BJ (cell line): Measurements from ENCODE around the gene GIGYF2. TPM values are rescaled to one million over a fixed set of nuclear protein-coding genes. Genes with fewer than 3 reads are reported as not detected.
"Not testable (repeated sequence)": the region's sequence is repeated elsewhere in the genome, so short reads cannot be mapped to it uniquely, and the experiment has no call there.

Experiments
- CTCF ChIA-PET: fragments of 350-600 bp; formaldehyde crosslinking; extraction: SDS; loops from one replicate; lab custom pipeline; 2021; ENCODE audit warnings: antibody characterized with exemption, inconsistent platforms; lab: Yijun Ruan, JAX
- POLR2A ChIA-PET: fragments of 300-600 bp; sonication (Branson Sonifier 250); formaldehyde crosslinking; extraction: SDS; loops from one replicate; lab custom pipeline; 2021; ENCODE audit warnings: antibody characterized with exemption; lab: Charles Lee
- DNase-seq: peaks from one replicate; pipeline ENCODE4 v3.0.0-alpha.2; 2011; ENCODE audit warnings: low read depth
- H3K27me3 ChIP-seq: 2 replicates; pipeline ENCODE4 v1.6.0; 2011; ENCODE audit warnings: low read length; ENCODE audit not compliant: control insufficient read depth, insufficient read depth
- H3K36me3 ChIP-seq: 2 replicates; pipeline ENCODE4 v1.5.1; 2011; ENCODE audit warnings: low read length; ENCODE audit not compliant: control insufficient read depth, insufficient read depth
- H3K4me3 ChIP-seq: 2 replicates; pipeline ENCODE4 v1.5.1; 2011; ENCODE audit warnings: low read depth, mild to moderate bottlenecking, control low read depth, low read length
- polyA plus RNA-seq: library from polyadenylated mRNA; depleted of rRNA; stranded (reverse); fragments of >200 nt; gene quantifications from 2 replicates; pipeline ENCODE4 v1.2.3, GENCODE V29; 2011
- TF ChIP-seq, protein P1 (sequence below): IDR thresholded peaks from 2 replicates; pipeline ENCODE4 v1.5.1; 2011; ENCODE audit warnings: low read depth, mild to moderate bottlenecking, control low read depth, inconsistent platforms, low read length, moderate library complexity; ENCODE audit not compliant: insufficient read depth

GIGYF2 gene
- polyA plus RNA-seq, 1 experiment = 28.0 TPM

DNA sequence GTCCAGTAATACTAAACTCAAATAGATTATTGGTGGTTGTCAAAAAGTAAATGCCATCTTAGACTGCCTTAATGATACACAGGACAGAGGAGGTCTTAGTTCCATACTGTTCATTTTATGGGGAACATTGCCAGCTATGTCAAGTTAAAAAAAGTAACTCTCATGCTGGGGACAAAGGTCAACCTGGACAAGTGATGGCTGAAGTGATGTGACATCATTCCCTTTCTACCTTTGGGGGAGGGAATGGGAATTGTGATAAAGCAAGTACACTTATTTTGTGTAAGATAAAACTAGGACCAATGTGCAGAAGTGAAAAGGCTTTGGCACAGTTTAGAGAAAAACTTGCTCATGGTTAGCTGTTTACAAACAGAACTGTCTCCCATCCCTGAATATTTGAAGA lies 148.9 kb downstream of the GIGYF2 start:
- Histone ChIP-seq H3K27me3 (no peaks in the 10 kb centered on the region), H3K36me3 (peaks cover 19% of the 10 kb centered on the region), H3K4me3 (no peak overlapping the region)
- TF ChIP-seq, protein P1, sequence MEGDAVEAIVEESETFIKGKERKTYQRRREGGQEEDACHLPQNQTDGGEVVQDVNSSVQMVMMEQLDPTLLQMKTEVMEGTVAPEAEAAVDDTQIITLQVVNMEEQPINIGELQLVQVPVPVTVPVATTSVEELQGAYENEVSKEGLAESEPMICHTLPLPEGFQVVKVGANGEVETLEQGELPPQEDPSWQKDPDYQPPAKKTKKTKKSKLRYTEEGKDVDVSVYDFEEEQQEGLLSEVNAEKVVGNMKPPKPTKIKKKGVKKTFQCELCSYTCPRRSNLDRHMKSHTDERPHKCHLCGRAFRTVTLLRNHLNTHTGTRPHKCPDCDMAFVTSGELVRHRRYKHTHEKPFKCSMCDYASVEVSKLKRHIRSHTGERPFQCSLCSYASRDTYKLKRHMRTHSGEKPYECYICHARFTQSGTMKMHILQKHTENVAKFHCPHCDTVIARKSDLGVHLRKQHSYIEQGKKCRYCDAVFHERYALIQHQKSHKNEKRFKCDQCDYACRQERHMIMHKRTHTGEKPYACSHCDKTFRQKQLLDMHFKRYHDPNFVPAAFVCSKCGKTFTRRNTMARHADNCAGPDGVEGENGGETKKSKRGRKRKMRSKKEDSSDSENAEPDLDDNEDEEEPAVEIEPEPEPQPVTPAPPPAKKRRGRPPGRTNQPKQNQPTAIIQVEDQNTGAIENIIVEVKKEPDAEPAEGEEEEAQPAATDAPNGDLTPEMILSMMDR = no peak
- CTCF ChIA-PET = no interaction called here
- POLR2A ChIA-PET = no interaction called here
- DNase-seq = no peak

DNA sequence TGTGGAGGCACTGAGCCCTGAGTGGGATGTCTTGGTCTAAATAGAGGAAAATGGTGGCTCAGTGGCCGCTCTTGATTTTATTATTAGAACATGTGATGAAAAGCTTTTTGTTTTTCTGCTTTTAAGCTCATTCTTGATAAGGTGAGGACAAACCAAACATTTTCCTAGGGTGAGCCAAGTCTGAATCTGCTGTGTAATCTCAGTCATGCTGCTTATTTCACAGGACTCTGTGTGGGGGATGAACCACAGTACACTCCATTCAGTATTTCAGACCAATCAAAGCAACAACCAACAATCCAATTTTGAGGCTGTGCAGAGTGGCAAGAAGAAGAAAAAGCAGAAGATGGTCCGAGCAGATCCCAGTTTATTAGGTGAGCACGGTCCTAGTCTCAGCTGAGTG lies 152.9 kb downstream of the GIGYF2 start:
- TF ChIP-seq, protein P1 = no peak
- peaks cover 13% of the 10 kb centered on the region for H3K36me3 ChIP-seq
- ChIA-PET POLR2A (no interaction called here), CTCF (interaction anchor here (0.9 to 1.1 kb wide), 2 partner anchors 11 to 237 kb away, joined by 3 to 4 read pairs; no protein-coding TSS in a partner anchor)
- DNase-seq = no peak
- H3K27me3 ChIP-seq = no peaks in the 10 kb centered on the region
- H3K4me3 ChIP-seq = no peak overlapping the region

DNA sequence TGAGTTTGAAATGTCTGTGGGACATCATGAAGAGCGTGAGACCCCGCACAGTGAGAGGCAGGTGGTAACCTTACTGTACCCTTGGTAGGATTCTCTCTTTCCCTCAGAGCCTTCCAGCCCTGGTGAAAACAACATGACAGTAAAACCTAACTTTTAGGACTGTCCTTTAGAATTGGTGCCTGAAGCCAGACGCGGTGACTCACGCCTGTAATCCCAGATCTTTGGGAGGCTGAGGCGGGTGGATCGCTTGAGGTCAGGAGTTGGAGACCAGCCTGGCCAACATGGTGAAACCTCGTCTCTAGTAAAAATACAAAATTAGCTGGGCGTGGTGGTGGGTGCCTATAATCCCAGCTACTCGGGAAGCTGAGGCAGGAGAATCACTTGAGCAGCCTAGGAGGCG lies 154.9 kb downstream of the GIGYF2 start:
- DNase-seq, H3K27me3 ChIP-seq, POLR2A ChIA-PET, H3K4me3 ChIP-seq: not testable (repeated sequence)
- CTCF ChIA-PET = interaction anchor here (1.1 to 3.5 kb wide), 9 partner anchors 10 to 399 kb away, joined by 3 to 33 read pairs (median 8); partner anchors contain the start of genes ATG16L1 and INPP5D
- peaks cover 13% of the 10 kb centered on the region for H3K36me3 ChIP-seq

DNA sequence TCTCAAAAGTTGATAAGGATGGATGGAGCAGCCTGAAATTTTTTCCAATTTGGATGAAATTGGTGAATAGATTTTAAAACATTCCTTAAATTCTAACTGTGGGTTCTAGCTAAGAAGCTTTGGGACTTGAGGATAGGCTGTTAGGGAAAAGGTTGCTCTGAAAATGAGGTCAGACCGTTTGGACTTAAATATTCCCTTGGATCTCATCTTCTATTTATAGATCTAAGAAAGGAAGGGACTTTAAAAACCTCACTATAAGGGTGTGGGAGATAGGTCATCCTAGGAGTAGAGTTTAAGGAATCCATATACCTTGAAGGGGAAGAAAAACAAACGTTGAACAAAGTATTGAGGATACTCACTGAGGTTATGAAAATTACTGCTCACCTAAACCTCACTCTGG lies 155.5 kb downstream of the GIGYF2 start:
- H3K36me3 ChIP-seq = peaks cover 13% of the 10 kb centered on the region
- DNase-seq = no peak
- H3K27me3 ChIP-seq = no peaks in the 10 kb centered on the region
- CTCF ChIA-PET = interaction anchor here (0.8 to 3.5 kb wide), 14 partner anchors 9 to 399 kb away, joined by 3 to 33 read pairs (median 5); partner anchors contain the start of genes ATG16L1 and INPP5D
- TF ChIP-seq, protein P1 = no peak
- H3K4me3 ChIP-seq = no peak overlapping the region
- POLR2A ChIA-PET = no interaction called here

DNA sequence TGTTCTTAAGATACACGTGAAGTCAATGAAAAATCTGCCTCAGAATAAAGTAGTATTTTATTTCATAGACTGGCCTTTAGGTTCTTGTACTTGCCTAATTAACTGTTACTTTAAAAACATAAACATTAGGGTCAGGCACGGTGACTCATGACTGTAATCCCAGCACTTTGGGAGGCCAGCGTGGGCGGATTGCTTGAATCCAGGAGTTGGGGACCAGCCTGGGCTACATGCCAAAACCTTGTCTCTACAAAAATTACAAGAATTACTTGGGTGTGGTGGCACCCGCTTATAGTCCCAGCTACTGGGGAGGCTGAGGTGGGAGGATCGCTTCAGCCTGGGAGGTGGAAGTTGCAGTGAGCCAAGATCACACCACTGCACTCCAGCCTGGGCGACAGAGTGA lies 157.0 kb downstream of the GIGYF2 start:
- ChIA-PET CTCF (interaction anchor here (0.9 to 3.5 kb wide), 13 partner anchors 8 to 397 kb away, joined by 3 to 33 read pairs (median 6); partner anchors contain the start of genes ATG16L1, INPP5D and SNORC), POLR2A (no interaction called here)
- peaks cover 14% of the 10 kb centered on the region for H3K36me3 ChIP-seq
- peak; percentile 58 for DNase-seq
- TF ChIP-seq, protein P1 = no peak
- no peak overlapping the region for H3K4me3 ChIP-seq
- no peaks in the 10 kb centered on the region for H3K27me3 ChIP-seq

DNA sequence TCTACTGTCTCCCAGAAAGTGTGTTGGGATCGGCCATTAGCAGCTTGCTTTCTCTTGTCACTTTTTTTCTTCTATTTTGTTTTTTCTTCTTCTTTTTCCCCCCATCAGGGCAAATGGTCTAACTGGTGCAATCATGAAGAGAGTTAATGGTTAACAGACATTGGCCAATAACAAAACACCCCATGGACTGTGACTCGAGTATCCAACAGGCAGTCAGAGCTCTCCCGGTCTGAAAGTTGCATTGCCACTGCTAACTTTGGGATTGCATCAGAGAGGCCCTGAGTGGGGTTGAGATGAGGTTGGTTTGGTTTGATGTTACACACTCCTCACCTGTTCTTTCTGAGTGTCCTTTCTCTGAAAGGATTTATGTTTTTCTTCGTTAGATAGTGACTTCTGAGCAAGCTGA lies 160.0 kb downstream of the GIGYF2 start:
- Histone ChIP-seq H3K27me3 (no peaks in the 10 kb centered on the region), H3K36me3 (peaks cover 5% of the 10 kb centered on the region), H3K4me3 (no peak overlapping the region)
- ChIA-PET POLR2A (no interaction called here), CTCF (interaction anchor here (1.0 to 2.6 kb wide), 3 partner anchors 10 to 197 kb away, joined by 3 to 11 read pairs (median 3); no protein-coding TSS in a partner anchor)
- TF ChIP-seq, protein P1 = no peak
- DNase-seq = no peak
